Activated CD4-positive, alpha-beta T cell treated with anti-CD3 and anti-CD28 coated beads, Interleukin-2, amount 10 ng/mL, durations not matched to agents 24 days and 14 days (primary cell): Measurements from ENCODE around the gene TMEM272. TPM values are rescaled to one million over a fixed set of nuclear protein-coding genes. Genes with fewer than 3 reads are reported as not detected.

Source experiments
- DNase-seq: peaks from one replicate; pipeline ENCODE4 v3.0.0; 2022
- H3K27ac Mint-ChIP-seq: one replicate; pipeline ENCODE4 v1.8.0; 2022; ENCODE audit warnings: mild to moderate bottlenecking, mixed read lengths
- H3K27me3 Mint-ChIP-seq: one replicate; pipeline ENCODE4 v1.8.0; 2022; ENCODE audit warnings: mixed read lengths
- H3K36me3 Mint-ChIP-seq: one replicate; pipeline ENCODE4 v1.8.0; 2022; ENCODE audit warnings: low read depth, mild to moderate bottlenecking, mixed read lengths
- H3K4me1 Mint-ChIP-seq: one replicate; pipeline ENCODE4 v1.8.0; 2021; ENCODE audit warnings: mixed read lengths
- H3K4me3 Mint-ChIP-seq: one replicate; pipeline ENCODE4 v1.8.0; 2022; ENCODE audit warnings: mild to moderate bottlenecking, moderate library complexity, mixed read lengths
- H3K9me3 Mint-ChIP-seq: one replicate; pipeline ENCODE4 v1.8.0; 2021; ENCODE audit warnings: mixed read lengths
- intact Hi-C: fragments of 100-400 bp; cut with micrococcal nuclease; formaldehyde crosslinking; loops from one replicate; pipeline ENCODE4 v1.15.1; 2023
- total RNA-seq: library from RNA; stranded (reverse); gene quantifications from 2 replicates; pipeline ENCODE4 v1.2.3, GENCODE V29; 2022

Gene TMEM272, protein sequence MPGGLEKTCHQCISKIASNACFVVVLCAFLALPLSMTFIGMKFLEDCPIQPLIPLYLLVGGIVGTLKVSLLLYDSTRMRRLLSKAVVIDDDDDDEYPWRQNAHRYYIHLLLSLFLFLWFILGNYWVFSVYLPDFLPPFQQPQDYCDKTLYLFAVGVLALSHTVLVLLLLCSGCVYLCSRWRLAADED
- total RNA-seq, result 0.38 and 0.77 TPM in 2 replicates

GRCh38 chr13:51844862-51845573 is at the start of gene TMEM272:
Gene TMEM272 (minus strand): TSS chr13:51845177. CDS start chr13:51838530, 6,647 bp downstream.
- no peaks in the 10 kb centered on the region for H3K9me3 Mint-ChIP-seq
- DNase-seq, result peak; percentile 86
- H3K27ac Mint-ChIP-seq, result no peak within 1 kb of the TSS
- H3K4me1 Mint-ChIP-seq, result peaks cover 18% of the 10 kb centered on the region
- peak within 1 kb of the TSS; percentile 49 for H3K4me3 Mint-ChIP-seq
- no peaks in the 10 kb centered on the region for H3K36me3 Mint-ChIP-seq
- H3K27me3 Mint-ChIP-seq, result peaks cover 13% of the 10 kb centered on the region
- intact Hi-C loops, result no loop called here

GRCh38 chr13:51894239-51894638 is 49.3 kb upstream of the TMEM272 start:
- no peak for DNase-seq
- intact Hi-C loops, result no loop called here
- Mint-ChIP-seq H3K36me3 (no peaks in the 10 kb centered on the region), H3K27me3 (peaks cover 8% of the 10 kb centered on the region), H3K27ac (no peak overlapping the region), H3K4me1 (no peaks in the 10 kb centered on the region), H3K9me3 (no peaks in the 10 kb centered on the region), H3K4me3 (no peak overlapping the region)

DNA sequence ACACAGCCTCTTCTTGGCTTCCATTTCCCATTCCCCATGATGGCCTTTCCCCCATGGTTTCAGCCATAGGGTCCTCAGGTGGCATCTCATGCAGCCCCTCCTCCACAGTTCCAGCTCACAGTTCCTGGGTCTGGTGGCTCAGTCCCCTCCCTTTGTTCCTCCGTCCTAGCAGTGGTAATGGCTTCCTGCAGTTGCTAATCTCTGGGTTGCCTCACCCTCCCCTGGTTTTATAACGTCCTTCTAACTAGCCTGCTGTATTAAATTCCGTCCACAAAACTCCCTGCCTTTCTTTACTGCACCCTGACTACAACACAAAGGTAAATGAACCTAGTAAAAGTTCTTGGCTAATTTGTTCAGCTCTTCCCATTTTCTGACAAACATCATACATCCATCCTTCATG is 47.7 kb upstream of the TMEM272 start:
- DNase-seq, result no peak
- peaks cover 9% of the 10 kb centered on the region for H3K27me3 Mint-ChIP-seq
- no peaks in the 10 kb centered on the region for H3K4me1 Mint-ChIP-seq
- H3K36me3 Mint-ChIP-seq, result no peaks in the 10 kb centered on the region
- no peaks in the 10 kb centered on the region for H3K9me3 Mint-ChIP-seq
- intact Hi-C loops, result no loop called here
- no peak overlapping the region for H3K4me3 Mint-ChIP-seq
- H3K27ac Mint-ChIP-seq, result no peak overlapping the region

DNA sequence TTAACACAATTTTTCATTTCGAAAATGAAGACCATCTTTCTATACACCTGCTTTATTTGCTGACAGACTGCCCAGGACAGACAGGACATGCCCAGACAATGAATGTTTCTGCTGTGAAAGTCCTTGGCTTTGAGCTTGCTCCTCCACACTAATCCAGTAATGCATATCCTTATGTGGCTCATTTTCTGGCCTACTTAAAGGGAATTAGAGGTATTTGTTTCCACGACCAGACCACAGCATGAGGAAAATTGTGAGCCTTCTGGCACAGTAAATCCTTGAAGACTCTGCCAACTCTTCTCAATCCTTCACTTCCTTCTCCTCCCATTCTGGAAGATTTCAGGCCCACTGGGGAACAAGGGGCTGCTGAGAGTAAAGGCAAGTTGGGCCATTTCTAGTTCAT is 42.5 kb upstream of the TMEM272 start:
- Mint-ChIP-seq H3K36me3 (no peaks in the 10 kb centered on the region), H3K4me3 (no peak overlapping the region), H3K9me3 (no peaks in the 10 kb centered on the region), H3K27me3 (peaks cover 17% of the 10 kb centered on the region), H3K4me1 (no peaks in the 10 kb centered on the region), H3K27ac (no peak overlapping the region)
- intact Hi-C loops, result no loop called here
- no peak for DNase-seq

GRCh38 chr13:51885651-51886050 is 40.7 kb upstream of the TMEM272 start:
- Mint-ChIP-seq H3K9me3 (no peaks in the 10 kb centered on the region), H3K27ac (no peak overlapping the region), H3K4me1 (no peaks in the 10 kb centered on the region), H3K4me3 (no peak overlapping the region), H3K27me3 (peaks cover 13% of the 10 kb centered on the region), H3K36me3 (no peaks in the 10 kb centered on the region)
- DNase-seq, result no peak
- intact Hi-C loops, result no loop called here

DNA sequence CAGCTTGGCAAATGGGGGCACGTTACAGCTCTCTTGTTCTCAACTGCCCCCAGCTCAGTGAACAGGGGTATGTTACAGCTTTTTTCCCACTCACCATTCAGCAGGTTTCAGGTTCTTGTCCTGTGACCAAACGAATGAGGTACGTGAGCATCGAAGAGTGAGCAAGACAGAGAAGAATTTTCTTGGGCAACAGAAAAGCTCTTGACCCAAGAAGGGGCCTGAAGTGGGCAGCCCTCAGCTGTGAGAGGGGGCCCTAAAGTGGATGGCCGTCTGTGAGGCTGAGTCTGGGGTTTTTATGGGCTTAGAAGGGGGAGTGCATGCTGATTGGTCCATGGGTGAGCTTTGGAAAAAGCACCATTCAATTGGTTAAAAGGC is 38.2 kb upstream of the TMEM272 start:
- peaks cover 9% of the 10 kb centered on the region for H3K27me3 Mint-ChIP-seq
- DNase-seq, result no peak
- intact Hi-C loops, result no loop called here
- H3K9me3 Mint-ChIP-seq, result no peaks in the 10 kb centered on the region
- H3K27ac Mint-ChIP-seq, result no peak overlapping the region
- H3K36me3 Mint-ChIP-seq, result no peaks in the 10 kb centered on the region
- H3K4me3 Mint-ChIP-seq, result no peak overlapping the region
- H3K4me1 Mint-ChIP-seq, result no peaks in the 10 kb centered on the region

GRCh38 chr13:51882570-51883225 is 37.7 kb upstream of the TMEM272 start:
- Mint-ChIP-seq H3K27ac (no peak overlapping the region), H3K36me3 (no peaks in the 10 kb centered on the region), H3K9me3 (no peaks in the 10 kb centered on the region), H3K4me3 (no peak overlapping the region), H3K27me3 (peaks cover 9% of the 10 kb centered on the region), H3K4me1 (no peaks in the 10 kb centered on the region)
- DNase-seq, result no peak
- intact Hi-C loops, result no loop called here

DNA sequence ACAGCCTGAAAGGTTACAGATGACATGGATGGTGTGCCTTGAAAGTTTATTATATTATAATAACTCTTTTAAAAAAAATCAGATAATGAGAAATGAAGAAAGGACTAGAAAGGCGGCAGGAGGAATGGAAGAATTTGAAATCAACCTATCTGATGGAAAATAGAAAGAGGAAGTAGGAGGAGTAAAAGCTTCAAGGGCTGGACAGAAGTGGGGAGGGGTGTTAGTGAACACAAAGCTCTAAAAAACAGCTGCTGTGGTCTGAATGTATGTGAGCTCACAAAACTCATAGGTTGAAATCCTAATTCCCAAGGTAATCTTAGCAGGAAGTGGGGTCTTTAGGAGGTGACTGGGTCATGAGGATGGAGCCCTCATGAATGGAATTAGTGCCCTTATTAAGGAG is 36.3 kb upstream of the TMEM272 start:
- intact Hi-C loops, result no loop called here
- no peaks in the 10 kb centered on the region for H3K9me3 Mint-ChIP-seq
- no peak overlapping the region for H3K4me3 Mint-ChIP-seq
- DNase-seq, result no peak
- H3K36me3 Mint-ChIP-seq, result no peaks in the 10 kb centered on the region
- H3K4me1 Mint-ChIP-seq, result no peaks in the 10 kb centered on the region
- H3K27me3 Mint-ChIP-seq, result peaks cover 9% of the 10 kb centered on the region
- H3K27ac Mint-ChIP-seq, result no peak overlapping the region

DNA sequence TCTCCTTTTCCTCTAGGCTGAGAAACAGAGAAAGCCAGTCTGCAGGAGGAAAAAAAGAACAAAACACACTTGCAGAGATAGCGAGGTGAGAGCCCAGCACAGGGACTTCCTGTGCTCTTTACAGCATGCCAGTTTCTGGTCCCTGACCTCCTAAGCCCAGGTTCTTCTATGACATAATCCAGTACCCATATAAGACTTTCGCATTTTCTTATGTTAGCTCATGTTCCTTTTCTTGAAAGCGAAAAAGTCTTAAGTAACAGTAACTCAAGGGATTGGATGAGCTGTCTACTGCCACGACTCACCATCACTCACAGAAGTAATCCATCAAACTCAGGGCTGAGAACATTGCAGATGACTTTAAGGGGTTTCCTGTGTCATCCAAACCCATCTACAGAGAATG is 34.2 kb upstream of the TMEM272 start:
- no peaks in the 10 kb centered on the region for H3K9me3 Mint-ChIP-seq
- H3K27ac Mint-ChIP-seq, result no peak overlapping the region
- H3K36me3 Mint-ChIP-seq, result no peaks in the 10 kb centered on the region
- intact Hi-C loops, result no loop called here
- peaks cover 4% of the 10 kb centered on the region for H3K27me3 Mint-ChIP-seq
- no peak overlapping the region for H3K4me3 Mint-ChIP-seq
- DNase-seq, result no peak
- no peaks in the 10 kb centered on the region for H3K4me1 Mint-ChIP-seq

GRCh38 chr13:51874651-51875050 is 29.7 kb upstream of the TMEM272 start:
- H3K27ac Mint-ChIP-seq, result no peak overlapping the region
- no peak for DNase-seq
- H3K27me3 Mint-ChIP-seq, result peaks cover 21% of the 10 kb centered on the region
- no peak overlapping the region for H3K4me3 Mint-ChIP-seq
- no peaks in the 10 kb centered on the region for H3K36me3 Mint-ChIP-seq
- no peaks in the 10 kb centered on the region for H3K4me1 Mint-ChIP-seq
- no peaks in the 10 kb centered on the region for H3K9me3 Mint-ChIP-seq
- intact Hi-C loops, result no loop called here

DNA sequence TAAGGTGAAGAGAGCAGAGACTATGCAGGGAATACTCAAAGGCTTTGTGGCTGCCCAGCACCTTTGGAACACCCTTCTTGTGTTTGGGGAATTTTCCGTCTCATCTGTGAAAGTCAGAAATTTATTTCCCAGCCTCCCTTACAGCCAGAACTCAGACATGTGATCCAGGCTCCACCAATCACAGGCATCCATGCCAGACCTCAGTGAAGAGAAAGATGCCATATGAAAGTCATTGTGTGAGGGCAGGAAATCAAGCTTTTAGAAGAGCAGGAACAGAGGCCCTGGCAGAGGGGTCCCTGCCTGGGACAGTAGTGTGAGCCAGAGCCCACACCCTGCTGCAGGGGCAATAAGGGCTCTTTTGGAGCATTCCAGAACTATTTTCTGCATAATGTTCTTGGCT is 28.9 kb upstream of the TMEM272 start:
- no peaks in the 10 kb centered on the region for H3K4me1 Mint-ChIP-seq
- DNase-seq, result no peak
- H3K9me3 Mint-ChIP-seq, result no peaks in the 10 kb centered on the region
- H3K36me3 Mint-ChIP-seq, result no peaks in the 10 kb centered on the region
- intact Hi-C loops, result no loop called here
- H3K4me3 Mint-ChIP-seq, result no peak overlapping the region
- H3K27me3 Mint-ChIP-seq, result peaks cover 23% of the 10 kb centered on the region
- no peak overlapping the region for H3K27ac Mint-ChIP-seq

DNA sequence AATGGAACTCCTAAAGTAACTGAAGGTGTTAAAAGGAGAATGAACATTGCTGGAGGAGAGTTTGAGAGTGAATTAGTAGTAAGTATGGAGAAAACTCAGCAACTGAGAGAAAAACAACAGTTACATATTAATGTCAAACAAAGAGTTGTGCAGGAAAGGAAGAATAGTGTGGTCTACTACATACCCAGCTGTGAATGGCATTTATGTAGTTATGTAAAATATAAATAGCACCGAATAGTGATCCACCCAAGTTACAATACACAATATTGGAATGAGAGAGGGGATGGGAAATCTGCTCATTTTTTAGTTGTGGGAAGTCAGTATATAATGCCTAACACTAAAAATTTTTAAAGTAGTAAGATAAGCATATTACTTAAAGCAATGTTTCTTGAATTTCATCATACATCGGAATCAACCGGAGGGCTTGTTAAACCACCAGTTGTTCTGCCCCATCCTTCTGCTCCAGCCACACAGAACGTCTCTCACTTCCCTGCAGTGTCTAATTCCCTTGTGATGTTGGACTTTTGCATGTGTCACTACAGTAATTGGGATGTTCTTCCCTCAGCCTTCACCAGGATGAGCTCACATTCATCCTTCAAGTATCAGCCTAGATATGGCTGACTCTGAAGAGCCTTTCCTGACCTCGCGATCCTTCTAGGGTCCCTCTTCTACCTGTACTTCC is 28.3 kb upstream of the TMEM272 start:
- Mint-ChIP-seq H3K4me3 (no peak overlapping the region), H3K9me3 (no peaks in the 10 kb centered on the region), H3K36me3 (no peaks in the 10 kb centered on the region), H3K27ac (no peak overlapping the region), H3K27me3 (peaks cover 23% of the 10 kb centered on the region), H3K4me1 (no peaks in the 10 kb centered on the region)
- intact Hi-C loops, result no loop called here
- no peak for DNase-seq

DNA sequence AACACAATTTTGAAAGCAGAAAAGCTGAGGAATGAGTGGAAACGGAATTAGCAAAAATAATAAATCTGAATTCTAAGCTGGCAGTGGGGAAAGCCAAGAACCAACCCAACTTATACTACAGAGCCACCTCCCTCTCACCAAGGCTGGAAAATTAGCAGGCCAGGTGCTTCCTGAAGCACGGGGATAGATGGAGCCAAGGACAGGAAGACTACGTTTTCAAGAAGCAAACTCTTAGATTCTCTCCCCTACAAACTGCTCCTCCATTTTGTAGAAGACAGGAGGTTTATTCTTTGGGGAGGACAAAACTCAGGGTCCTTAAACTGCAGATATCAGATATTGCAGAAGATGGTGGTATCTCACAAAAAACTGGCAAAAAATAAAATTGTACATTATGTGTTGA is 25.6 kb upstream of the TMEM272 start:
- intact Hi-C loops, result no loop called here
- Mint-ChIP-seq H3K27ac (no peak overlapping the region), H3K4me1 (no peaks in the 10 kb centered on the region), H3K36me3 (no peaks in the 10 kb centered on the region), H3K9me3 (no peaks in the 10 kb centered on the region), H3K27me3 (peaks cover 21% of the 10 kb centered on the region), H3K4me3 (no peak overlapping the region)
- no peak for DNase-seq

GRCh38 chr13:51869916-51870315 is 24.9 kb upstream of the TMEM272 start:
- H3K9me3 Mint-ChIP-seq, result no peaks in the 10 kb centered on the region
- H3K27me3 Mint-ChIP-seq, result peaks cover 21% of the 10 kb centered on the region
- H3K4me1 Mint-ChIP-seq, result no peaks in the 10 kb centered on the region
- no peak for DNase-seq
- intact Hi-C loops, result no loop called here
- no peak overlapping the region for H3K27ac Mint-ChIP-seq
- H3K36me3 Mint-ChIP-seq, result no peaks in the 10 kb centered on the region
- H3K4me3 Mint-ChIP-seq, result no peak overlapping the region
